ENCODE results near the gene SPATA31C1.

- no peak for TF ChIP-seq POLR2A (IDR thresholded peaks at IDR 0.05)
- no peak for TF ChIP-seq CTCF (IDR thresholded peaks at IDR 0.05)
Measured at GRCh38 chr9:87886210-87886932, 31.4 kb upstream of the SPATA31C1 start.
